NCI-H774 (cell line): ENCODE results near the gene NRTN.

ENCODE experiments used
- DNase-seq: peaks from one replicate; lab custom pipeline; 2025; lab: John Stamatoyannopoulos, UW

NRTN gene

DNA sequence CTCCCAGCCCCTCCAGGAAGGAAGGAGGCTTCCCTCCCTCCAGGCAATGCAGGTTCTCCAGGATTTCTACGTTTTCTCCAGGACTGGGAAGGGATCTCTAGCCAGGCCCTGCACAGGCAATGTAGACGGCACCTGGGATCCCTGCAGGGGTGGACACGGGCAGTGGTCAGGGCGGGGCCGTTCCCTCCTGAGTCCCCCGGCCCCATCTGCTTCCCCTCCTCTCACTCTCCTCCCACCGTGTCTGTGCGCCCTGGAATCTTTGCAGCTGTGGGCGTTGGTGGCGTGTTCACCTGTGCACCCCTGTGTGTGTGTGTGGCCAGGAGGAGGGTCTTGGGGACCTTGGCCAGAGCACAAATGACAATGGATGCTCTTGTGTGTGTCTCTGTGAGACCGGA is 10.0 kb downstream of the NRTN start:
- DNase-seq: no peak

DNA sequence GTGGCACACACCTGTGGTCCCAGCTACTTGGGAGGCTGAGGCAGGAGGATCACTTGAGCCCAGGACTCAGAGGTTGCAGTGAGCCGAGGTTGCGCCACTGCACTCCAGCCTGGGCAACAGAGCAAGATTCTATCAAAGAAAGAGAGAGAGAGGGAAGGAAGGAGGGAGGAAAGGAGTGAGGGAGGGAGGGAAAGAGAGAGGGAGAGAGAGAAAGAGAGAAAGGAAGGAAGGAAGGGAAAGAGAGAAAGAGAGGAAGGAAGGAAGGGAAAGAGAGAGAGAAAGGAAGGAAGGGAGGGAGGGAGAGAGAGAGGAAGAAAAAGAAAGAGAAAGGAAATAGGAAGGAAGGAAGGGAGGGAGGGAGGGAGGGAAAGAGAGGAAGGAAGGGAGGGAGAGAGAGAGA is 12.4 kb downstream of the NRTN start:
- DNase-seq: no peak

DNA sequence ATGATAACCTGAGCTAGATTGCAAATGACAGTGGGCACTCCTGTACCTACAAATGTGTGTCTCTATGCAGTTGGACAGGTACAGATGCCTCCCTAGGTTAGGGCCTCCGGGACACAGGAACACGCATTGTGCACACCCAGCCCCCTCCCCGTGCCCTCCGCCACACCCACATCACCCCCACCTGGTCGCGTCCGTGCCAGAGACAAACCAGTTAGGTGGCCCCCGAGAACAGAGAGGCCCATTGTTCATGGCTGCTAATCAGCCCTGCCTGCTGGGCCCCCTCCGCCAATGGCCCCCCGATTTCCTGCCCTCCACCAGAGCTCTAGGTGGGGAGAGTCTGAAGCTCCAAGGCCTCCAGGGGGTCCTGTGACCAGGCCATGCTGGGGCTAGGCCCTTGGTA is 13.7 kb downstream of the NRTN start:
- DNase-seq: no peak

DNA sequence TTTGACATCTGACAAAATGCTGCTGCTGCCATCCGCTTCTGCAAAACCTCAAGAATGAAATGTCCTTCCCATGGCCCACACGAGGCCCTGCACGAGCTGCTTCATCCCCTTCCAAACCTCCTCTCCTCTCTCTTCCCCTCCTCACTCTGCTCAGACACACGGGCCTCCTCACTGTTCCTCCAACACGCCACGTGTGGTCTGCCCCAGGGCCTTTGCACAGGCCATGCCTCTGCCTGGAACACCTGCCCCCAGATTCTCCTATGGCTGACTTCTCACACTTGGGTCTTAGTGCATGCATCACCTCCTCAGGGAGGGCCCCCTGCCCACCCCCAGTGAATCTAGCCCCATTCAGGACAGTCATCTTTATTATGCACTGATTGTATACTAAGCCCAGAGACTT is 15.9 kb downstream of the NRTN start:
- DNase-seq: no peak

DNA sequence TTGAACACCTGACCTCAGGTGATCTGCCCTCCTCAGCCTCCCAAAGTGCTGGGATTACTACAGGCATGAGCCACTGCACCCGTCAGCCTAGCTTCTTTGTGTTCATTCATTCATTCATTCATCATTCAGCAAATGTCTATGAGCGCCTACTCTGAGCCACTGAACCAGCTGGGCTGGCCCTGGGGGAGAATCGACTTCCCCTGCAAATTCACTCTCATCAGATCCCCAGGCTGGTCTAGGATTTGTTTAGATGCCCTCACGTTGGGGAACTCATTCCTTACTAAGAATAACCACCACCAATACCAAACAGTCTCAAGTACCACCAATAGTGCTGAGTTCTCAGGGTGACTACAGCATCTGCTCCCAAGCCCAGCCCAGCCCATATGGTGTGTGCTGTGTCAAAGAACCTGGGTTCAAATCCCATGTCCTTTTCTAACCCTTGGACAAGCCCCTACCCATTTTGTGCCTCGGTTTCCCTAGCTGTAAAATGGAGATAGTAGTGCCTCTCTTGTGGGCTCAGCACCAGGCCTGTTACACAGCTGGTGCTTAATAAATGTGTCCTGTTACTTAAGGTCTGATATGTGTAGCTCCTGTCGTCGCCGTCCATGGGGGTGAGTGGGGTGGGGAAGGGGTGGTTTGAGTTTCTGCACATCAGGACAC is 16.8 kb downstream of the NRTN start:
- DNase-seq: no peak

DNA sequence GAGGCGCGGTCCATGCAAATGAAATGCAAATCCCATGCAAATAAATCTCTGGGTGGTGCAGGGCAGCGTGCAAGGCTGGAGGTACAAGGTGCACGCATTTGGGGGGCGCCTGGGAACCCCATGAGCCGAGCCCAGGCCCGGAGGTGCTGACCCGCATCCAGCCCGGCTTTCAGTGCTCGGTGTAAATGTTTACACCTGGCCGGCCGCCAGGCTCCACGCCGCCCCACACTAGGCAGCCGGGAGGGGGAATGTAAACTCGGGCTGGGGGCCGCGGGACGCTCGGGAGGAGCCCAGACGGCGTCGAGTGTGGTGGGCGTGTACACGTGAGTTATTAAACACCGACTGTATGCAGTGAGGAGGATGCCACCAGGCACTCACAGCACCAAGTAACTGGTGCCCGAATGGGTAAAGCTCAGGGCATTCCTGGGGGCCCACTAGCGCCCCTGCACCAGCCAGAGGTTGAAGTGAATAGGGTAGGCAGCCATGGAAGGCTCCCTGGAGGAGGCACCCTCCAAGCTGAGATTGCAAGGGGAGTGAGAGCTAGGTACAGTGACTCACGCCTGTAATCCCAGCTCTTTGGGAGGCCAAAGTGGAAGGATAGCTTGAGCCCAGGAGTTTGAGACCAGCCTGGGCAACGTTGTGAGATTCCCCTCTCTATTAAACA is 17.4 kb downstream of the NRTN start:
- no peak for DNase-seq

DNA sequence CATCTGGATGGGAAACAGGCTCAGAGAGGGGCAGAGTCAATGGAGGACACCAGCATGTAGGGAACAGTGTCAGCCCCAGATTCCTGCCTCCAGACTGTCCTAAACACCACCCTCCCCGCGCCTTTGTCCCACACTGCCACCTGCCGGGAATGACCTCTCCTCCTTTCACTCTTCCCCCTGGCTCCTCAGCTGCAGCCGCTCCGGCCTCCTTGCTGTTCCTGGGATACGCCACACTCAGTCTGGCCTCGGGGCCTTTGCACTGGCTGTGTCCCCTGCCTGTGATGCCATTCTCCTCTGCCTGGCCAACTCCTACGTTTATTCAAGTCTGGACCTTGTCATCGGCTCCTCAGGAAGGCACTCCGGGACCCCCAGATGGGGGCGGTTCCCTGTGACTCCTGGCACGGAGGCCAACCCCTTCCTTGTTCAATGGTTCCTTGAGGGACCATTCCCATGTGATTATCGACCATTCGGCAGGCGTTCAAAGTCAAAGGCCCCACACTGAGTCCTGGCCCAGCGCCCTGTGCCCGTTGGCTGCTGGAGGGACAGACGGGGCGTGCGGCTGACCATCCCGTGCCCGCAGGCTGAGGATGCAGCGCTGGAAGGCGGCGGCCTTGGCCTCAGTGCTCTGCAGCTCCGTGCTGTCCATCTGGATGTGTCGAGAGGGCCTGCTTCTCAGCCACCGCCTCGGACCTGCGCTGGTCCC is 18.9 kb downstream of the NRTN start:
- DNase-seq: no peak

DNA sequence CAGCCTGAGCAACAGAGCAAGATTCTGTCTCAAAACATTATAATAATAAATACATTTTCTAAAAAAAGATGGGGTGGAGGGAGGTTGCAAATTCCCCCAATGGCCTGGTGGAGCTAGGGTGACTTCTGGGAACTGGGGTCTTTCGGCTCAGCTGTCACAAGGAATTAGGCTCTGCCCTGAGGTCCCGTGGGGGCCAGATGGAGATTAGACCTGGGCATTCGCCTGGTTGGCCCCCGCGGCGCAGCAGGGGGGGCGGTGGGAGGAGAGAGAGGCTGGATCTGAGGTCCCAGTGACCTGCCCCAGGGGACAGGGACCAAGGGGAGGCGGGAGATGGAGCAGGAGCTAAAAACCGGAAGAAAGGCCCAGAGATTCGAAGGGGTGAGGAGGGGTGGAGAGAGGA is 19.9 kb downstream of the NRTN start:
- DNase-seq: no peak

DNA sequence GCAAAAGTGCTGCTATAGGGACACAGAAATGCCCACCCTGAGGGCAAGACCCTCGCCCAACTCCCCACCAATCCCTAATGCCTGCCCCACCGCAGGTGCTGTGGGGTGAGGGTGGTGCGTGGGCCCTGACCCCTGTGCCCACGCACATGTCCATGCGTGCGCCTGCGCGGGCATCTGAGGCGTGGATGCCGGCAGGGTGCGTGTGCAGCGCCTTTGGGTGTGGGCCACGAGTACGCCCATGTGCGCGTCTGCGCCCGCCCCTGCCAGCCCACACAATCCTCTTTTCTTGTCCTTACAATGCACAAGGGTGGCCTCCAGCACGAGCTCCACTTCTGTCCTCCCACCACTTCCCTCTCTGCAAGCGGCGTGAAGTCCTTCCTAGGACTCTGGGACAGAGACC is 20.3 kb downstream of the NRTN start:
- DNase-seq: no peak

DNA sequence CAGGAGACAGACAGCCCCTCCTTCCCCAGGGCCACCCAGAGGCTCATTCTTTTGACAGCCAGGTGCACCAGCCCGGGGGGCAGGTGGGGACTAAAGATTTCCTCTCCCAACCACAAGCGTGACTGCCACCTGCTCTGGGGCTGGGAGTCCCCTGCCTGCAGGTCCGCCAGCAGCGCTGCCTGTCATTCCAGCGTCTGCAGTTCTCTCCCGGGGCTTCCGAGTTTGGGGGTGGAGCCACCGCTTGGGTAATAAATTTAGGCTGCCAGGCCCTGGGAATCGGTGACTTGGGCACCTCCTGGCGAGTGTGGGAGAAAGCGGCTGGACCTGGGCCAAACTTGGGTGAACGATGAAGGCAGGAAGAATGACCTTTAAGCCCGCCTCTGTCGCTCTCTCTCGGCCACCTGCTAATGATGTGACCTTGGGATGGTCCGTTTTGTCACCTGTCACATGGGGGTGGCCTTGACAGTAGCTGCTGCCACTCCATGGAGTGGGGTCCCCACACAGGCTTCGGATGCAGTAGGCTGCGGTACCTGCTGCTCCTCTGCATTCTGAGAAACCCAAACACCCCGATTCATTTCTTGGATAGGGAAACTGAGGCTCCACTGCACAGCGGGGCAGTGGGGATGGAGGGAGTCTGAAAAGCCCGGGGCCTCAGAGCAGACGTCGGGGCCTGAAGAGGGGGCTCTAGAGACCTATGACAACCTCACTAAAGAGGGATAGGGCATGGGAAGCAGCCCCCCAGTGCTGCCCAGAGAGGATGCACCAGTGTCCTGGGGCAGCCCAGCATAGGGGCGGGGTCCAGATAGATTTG is 21.9 kb downstream of the NRTN start:
- DNase-seq: peak; percentile 88

DNA sequence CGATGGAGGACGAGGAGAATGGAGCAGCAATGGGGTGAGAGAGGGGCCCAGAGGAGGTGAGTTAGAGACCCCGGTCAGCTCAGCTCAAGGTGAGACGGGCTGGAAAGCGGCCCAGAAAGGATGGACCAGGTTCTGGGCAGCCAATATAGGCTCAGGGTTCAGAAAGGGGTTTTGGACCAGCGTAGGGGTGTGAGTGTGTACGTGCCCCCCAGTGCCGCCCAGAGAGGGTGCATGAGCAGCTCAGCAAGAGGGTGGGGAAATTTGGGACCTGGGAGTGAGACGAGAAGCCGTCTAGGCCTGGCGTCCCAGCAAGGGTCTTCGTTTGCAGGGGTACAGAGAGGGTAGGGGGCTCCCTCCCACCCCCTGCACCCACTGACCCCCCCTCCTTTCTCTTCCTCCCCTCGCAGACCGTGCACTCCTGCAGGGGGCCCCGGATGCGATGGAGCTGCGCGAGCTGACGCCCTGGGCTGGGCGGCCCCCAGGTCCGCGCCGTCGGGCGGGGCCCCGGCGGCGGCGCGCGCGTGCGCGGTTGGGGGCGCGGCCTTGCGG is 22.5 kb downstream of the NRTN start:
- DNase-seq: no peak

DNA sequence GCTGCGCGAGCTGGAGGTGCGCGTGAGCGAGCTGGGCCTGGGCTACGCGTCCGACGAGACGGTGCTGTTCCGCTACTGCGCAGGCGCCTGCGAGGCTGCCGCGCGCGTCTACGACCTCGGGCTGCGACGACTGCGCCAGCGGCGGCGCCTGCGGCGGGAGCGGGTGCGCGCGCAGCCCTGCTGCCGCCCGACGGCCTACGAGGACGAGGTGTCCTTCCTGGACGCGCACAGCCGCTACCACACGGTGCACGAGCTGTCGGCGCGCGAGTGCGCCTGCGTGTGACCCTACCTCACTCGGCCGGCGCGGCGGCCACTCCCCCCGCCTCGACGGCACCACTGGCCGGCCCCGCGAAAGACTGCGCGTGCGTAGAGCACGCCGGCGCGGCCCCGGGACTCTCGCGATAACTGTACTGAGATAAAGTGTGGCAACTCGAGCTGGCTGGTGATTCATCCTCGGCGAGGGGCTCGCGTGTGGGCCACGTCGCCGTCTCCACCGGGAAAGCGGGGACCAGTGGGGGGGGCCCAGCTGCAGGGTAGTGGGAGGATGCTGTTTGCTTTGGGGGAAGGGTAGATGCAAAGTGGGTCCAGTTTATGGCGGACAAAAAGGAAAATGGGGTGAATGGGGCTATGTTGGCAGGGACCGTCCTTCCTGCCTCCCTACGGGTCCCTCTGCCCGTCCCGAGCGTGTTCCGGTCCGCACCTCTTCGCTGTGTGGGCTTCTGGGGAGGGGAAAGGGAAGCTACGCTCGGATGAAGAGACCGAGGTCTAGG is 23.2 kb downstream of the NRTN start:
- peak; percentile 99 for DNase-seq

DNA sequence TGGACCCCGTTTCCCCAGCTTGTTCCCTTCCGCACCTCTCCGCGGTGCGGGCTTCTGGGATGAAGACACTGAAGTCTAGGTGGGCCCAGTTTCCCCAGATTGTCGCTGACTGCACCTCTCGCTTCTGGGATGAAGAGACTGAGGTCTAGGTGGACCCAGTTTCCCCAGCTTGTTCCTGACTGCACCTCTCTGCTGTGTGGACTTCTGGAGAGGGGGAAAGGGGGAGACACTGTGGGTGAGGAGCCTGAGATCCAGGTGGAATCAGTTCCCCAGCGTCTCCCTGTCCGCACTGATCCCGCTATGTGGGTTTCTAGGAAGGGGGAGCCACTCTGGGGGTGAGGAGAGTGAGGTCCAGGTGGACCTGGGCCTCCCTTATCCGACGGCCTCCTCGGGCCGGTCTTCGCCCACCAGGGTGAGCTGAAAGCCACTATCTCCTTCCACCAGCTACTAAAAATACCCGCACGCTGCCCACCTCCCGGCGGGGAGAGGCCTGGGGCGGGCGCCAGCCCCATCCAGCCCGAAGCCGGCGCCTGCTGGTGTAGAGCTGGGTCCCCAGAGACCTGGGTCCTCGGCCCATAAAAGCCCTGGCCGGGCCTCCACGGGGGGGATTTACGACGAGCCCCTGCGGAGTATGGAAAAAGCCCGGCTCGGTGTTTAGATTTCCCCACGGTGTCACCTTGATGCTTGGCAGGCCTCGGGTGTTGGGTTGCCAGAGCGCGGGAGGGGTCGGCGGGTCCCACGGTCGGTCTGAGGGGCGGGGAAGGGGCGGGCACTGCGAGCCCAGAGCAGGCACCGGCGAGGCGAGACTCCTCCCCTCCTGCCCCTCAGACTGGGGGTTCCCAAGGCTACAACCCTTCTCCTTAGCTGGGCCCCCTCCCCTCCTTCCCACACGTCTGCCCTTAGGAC is 24.0 kb downstream of the NRTN start:
- no peak for DNase-seq

DNA sequence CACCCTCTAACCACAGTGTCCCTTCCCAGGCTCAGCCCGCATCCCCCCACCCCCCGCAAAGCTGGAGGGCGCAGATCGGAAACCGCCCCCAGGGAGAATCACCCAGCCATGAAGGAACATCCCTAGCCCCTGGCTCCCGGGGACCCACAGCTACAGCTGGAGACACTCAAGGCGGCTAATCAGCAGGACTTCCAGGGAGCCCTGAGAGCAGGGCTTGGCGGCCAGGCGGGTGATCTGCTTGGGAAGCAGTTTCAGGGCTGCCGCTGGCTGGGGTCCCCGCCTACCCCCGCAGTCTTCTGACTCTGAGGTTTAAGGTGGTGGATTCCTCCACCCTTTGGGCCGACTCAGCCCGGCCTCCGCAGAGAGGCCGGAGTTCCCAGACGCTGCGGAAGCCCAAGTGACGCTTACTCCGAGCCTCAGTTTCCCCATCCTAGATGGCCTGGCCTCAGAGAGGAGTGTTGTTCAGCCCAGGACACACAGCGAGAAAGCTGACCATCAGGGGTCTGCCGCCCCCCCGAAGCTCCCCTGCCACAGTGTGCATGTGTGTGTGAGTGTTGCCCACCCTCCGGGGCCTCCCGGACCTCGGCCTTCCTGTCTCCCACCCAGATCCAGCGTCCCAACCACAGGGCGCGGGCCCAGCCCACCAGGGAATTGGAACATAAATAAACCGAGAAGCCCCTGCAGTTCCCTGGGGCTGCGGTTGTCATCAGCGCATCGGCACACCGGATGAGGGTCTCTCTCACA is 24.9 kb downstream of the NRTN start:
- DNase-seq: no peak

DNA sequence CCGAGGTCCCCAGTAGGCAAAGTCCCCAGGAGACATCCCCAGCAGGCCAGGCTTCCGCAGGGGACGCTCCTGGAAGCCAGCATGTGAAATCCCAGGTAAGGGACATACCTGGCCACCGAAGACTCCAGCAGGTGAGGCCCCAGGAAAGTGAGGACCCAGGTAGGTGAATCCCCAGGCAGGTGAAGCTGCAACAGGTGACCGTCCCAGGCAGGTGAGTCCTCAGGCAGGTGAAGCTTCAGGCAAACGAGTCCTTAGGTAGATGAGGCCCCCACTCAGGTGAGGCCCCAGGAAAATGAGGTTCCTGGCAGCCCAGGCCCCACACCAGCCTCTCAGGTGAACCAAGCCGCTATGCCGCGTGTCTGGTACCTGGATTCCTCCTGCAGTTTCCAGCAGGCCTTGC is 26.3 kb downstream of the NRTN start:
- no peak for DNase-seq

DNA sequence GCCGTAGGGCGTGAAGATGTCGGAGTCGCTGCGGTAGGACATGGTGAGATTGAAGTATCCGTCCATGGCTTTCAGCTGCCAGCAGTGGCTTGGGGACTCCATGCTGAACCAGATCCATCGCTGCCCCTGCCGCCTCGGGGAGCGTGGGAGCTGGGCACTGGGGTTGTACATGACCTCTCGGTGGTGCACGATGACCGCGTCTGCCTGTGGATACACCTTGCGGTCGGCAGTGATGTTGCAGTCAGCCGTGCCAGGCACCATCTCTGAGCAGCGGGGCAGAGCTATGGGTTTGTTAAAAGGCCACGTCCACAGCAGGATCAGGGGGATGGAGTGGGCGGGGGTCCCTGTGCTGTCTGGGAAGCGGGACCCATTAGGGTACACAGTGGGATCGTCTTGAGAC is 27.2 kb downstream of the NRTN start:
- DNase-seq: no peak

DNA sequence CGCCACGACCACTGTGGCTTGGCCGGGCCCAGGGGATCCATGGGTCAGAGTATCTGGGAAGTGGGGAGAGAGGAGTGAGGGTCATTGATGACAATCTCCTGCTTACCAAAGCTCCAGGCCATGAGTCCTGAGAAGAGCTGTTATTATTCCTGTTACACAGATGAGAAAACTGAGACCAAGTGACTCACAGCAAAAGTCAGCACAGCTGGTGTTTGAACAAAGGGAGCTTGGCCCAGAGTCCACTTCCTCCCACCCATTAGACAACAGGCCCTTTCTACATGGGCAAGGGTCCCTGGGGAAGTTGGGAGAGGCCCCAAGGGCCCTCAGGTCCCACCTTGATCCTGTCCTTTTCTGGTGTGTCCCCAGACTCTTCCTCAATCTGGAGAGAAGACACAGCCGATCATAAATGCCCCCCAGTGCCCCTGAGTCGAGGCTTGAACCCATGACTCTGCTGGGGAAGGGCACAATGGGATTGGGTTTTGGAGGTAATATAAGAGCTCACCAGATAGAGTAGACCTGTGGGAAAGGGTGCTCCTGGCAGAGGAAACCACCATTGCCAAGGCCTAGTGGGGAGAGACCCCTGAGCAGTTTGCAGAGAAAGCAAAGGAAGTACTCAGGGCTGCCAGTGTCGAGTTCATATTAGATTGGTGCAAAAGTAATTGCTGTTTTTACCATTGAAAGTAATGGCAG is 27.8 kb downstream of the NRTN start:
- no peak for DNase-seq

DNA sequence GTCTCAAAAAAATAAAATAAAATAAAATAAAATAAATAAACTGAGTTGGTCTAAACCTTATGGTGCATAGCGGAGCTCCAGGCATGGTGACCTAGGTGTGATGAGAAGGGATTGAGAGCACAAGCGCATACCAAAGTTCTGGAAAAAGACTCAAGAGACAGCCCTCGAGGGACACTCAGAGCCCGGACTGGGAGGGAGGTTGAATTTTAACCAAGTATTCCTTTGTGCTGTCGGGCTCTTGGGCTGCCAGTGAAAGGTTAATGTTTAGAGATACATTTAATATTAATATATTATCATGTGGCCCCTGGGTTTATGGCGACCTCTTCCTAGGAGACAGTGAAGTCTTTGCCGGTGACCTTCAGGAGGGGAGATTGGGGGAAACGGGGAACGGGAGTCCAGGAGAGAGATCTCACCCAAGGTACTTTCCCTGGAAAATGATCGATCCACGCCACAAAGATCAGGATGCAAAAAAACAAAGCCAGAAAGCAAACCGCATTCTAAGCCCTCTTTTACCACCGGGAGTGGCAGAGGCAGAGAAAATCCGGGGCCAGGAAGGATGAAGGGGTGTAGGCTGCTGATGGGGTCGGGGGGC is 33.0 kb downstream of the NRTN start:
- no peak for DNase-seq
